Dendritic cell treated with granulocyte-macrophage colony-stimulating factor and Interleukin-4, amounts not matched to agents 40 ng/mL and 50 ng/mL, for 4 days (primary cell): ENCODE measurements around the gene NLRC3.

ENCODE experiments used
- H3K27ac Mint-ChIP-seq: one replicate; pipeline ENCODE4 v1.8.0; 2022; ENCODE audit warnings: mild to moderate bottlenecking, mixed read lengths
- H3K27me3 Mint-ChIP-seq: one replicate; pipeline ENCODE4 v1.8.0; 2022; ENCODE audit warnings: mild to moderate bottlenecking, mixed read lengths
- H3K36me3 Mint-ChIP-seq: one replicate; pipeline ENCODE4 v1.8.0; 2022; ENCODE audit warnings: low read depth, mixed read lengths
- H3K4me1 Mint-ChIP-seq: one replicate; pipeline ENCODE4 v1.8.0; 2022; ENCODE audit warnings: low read depth, mixed read lengths
- H3K4me3 Mint-ChIP-seq: one replicate; pipeline ENCODE4 v1.8.0; 2022; ENCODE audit warnings: mild to moderate bottlenecking, moderate library complexity, mixed read lengths
- H3K9me3 Mint-ChIP-seq: one replicate; pipeline ENCODE4 v1.8.0; 2022; ENCODE audit warnings: mixed read lengths
- intact Hi-C: fragments of 100-400 bp; cut with micrococcal nuclease; formaldehyde crosslinking; loops from one replicate; pipeline ENCODE4 v1.15.0; 2022

Gene NLRC3

GRCh38 chr16:3494386-3494973, 82.7 kb downstream of the NLRC3 start:
- Mint-ChIP-seq H3K27me3 (peaks cover 5% of the 10 kb centered on the region), H3K4me3 (no peak overlapping the region), H3K9me3 (no peaks in the 10 kb centered on the region), H3K4me1 (peaks cover 5% of the 10 kb centered on the region), H3K36me3 (no peaks in the 10 kb centered on the region), H3K27ac (no peak overlapping the region)
- intact Hi-C loops = no loop called here

GRCh38 chr16:3492356-3492755, 84.8 kb downstream of the NLRC3 start:
- no peak overlapping the region for H3K27ac Mint-ChIP-seq
- H3K27me3 Mint-ChIP-seq = peaks cover 1% of the 10 kb centered on the region
- intact Hi-C loops = no loop called here
- H3K9me3 Mint-ChIP-seq = no peaks in the 10 kb centered on the region
- peaks cover 14% of the 10 kb centered on the region for H3K36me3 Mint-ChIP-seq
- peaks cover 5% of the 10 kb centered on the region for H3K4me1 Mint-ChIP-seq
- no peak overlapping the region for H3K4me3 Mint-ChIP-seq

GRCh38 chr16:3490911-3491629, 86.1 kb downstream of the NLRC3 start:
- peaks cover 5% of the 10 kb centered on the region for H3K4me1 Mint-ChIP-seq
- H3K27me3 Mint-ChIP-seq = peaks cover 1% of the 10 kb centered on the region
- H3K27ac Mint-ChIP-seq = no peak overlapping the region
- H3K4me3 Mint-ChIP-seq = no peak overlapping the region
- peaks cover 27% of the 10 kb centered on the region for H3K36me3 Mint-ChIP-seq
- H3K9me3 Mint-ChIP-seq = no peaks in the 10 kb centered on the region
- intact Hi-C loops = no loop called here
